Osteoblast (primary cell): Measurements from ENCODE around the gene WRAP73. TPM values are rescaled to one million over a fixed set of nuclear protein-coding genes. Genes with fewer than 3 reads are reported as not detected.

ENCODE experiments used
- DNase-seq: peaks from one replicate; pipeline ENCODE4 v3.0.0; 2011; ENCODE audit warnings: low spot score, mixed read lengths; ENCODE audit not compliant: insufficient read length; ENCODE audit errors: missing footprints
- H2AFZ ChIP-seq: 2 replicates; pipeline ENCODE4 v1.6.0; 2011; ENCODE audit warnings: mild to moderate bottlenecking, low read length
- H3K27ac ChIP-seq: 2 replicates; pipeline ENCODE4 v1.5.1; 2011; ENCODE audit warnings: mild to moderate bottlenecking, low read depth, low read length, moderate library complexity
- H3K27me3 ChIP-seq: 2 replicates; pipeline ENCODE4 v1.6.0; 2012; ENCODE audit warnings: mild to moderate bottlenecking, control low read depth, inconsistent platforms, low read length, moderate library complexity; ENCODE audit not compliant: insufficient read depth
- H3K36me3 ChIP-seq: 2 replicates; pipeline ENCODE4 v1.5.1; 2011; ENCODE audit warnings: mild to moderate bottlenecking, low read length, control low read depth, moderate library complexity; ENCODE audit not compliant: insufficient read depth
- H3K4me1 ChIP-seq: 2 replicates; pipeline ENCODE4 v1.5.1; 2011; ENCODE audit warnings: mild to moderate bottlenecking, low read length, control low read depth, moderate library complexity; ENCODE audit not compliant: insufficient read depth
- H3K4me2 ChIP-seq: 2 replicates; pipeline ENCODE4 v1.6.0; 2011; ENCODE audit warnings: mild to moderate bottlenecking, low read length; ENCODE audit not compliant: insufficient read depth
- H3K4me3 ChIP-seq: fragments of 200-600 bp; sonication (generic); 3 replicates; pipeline ENCODE4 v1.5.1; 2012; ENCODE audit warnings: mild to moderate bottlenecking, low read length, inconsistent platforms; ENCODE audit not compliant: insufficient read depth
- H3K79me2 ChIP-seq: 2 replicates; pipeline ENCODE4 v1.6.0; 2012; ENCODE audit warnings: mild to moderate bottlenecking, low read length, control low read depth, inconsistent platforms; ENCODE audit not compliant: insufficient read depth
- H3K9me3 ChIP-seq: 2 replicates; pipeline ENCODE4 v1.5.1; 2011; ENCODE audit warnings: low read depth, low read length, control low read depth
- H4K20me1 ChIP-seq: 2 replicates; pipeline ENCODE4 v1.6.0; 2012; ENCODE audit warnings: mild to moderate bottlenecking, low read length, control low read depth; ENCODE audit not compliant: insufficient read depth
- CTCF ChIP-seq: IDR thresholded peaks from 2 replicates; pipeline ENCODE4 v1.5.1; 2011; ENCODE audit warnings: mild to moderate bottlenecking, low read depth, low read length, moderate library complexity; ENCODE audit errors: extremely low read depth
- total RNA-seq: library from RNA; depleted of rRNA; stranded (reverse); fragments of >200 nt; gene quantifications from 2 replicates; pipeline ENCODE4 v1.2.3, GENCODE V29; 2012

WRAP73 gene
- total RNA-seq, 1 donor, result 9.8 TPM

GRCh38 chr1:3669421-3669821 is 19.5 kb upstream of the WRAP73 start:
- no peak overlapping the region for H2AFZ ChIP-seq
- H3K4me2 ChIP-seq, result no peak overlapping the region
- DNase-seq, result no peak
- no peak for TF ChIP-seq CTCF
- H3K4me1 ChIP-seq, result no peaks in the 10 kb centered on the region
- H3K27ac ChIP-seq, result no peak overlapping the region
- no peaks in the 10 kb centered on the region for H3K9me3 ChIP-seq
- no peaks in the 10 kb centered on the region for H3K27me3 ChIP-seq
- no peak overlapping the region for H3K4me3 ChIP-seq
- no peaks in the 10 kb centered on the region for H3K36me3 ChIP-seq
- no peaks in the 10 kb centered on the region for H3K79me2 ChIP-seq
- no peaks in the 10 kb centered on the region for H4K20me1 ChIP-seq

GRCh38 chr1:3668585-3669300 is 18.8 kb upstream of the WRAP73 start:
- Histone ChIP-seq H3K79me2 (no peaks in the 10 kb centered on the region), H2AFZ (no peak overlapping the region), H3K4me2 (no peak overlapping the region), H3K9me3 (no peaks in the 10 kb centered on the region), H3K4me3 (no peak overlapping the region), H3K27me3 (no peaks in the 10 kb centered on the region), H4K20me1 (no peaks in the 10 kb centered on the region), H3K4me1 (no peaks in the 10 kb centered on the region), H3K27ac (no peak overlapping the region), H3K36me3 (no peaks in the 10 kb centered on the region)
- no peak for DNase-seq
- TF ChIP-seq CTCF, result no peak

GRCh38 chr1:3668148-3668547 is 18.2 kb upstream of the WRAP73 start:
- Histone ChIP-seq H3K9me3 (no peaks in the 10 kb centered on the region), H3K27me3 (no peaks in the 10 kb centered on the region), H3K27ac (no peak overlapping the region), H3K79me2 (no peaks in the 10 kb centered on the region), H3K36me3 (no peaks in the 10 kb centered on the region), H4K20me1 (no peaks in the 10 kb centered on the region), H2AFZ (no peak overlapping the region), H3K4me3 (no peak overlapping the region), H3K4me1 (no peaks in the 10 kb centered on the region), H3K4me2 (no peak overlapping the region)
- DNase-seq, result no peak
- TF ChIP-seq CTCF, result no peak

GRCh38 chr1:3664700-3665375 is 14.9 kb upstream of the WRAP73 start:
- no peaks in the 10 kb centered on the region for H3K9me3 ChIP-seq
- DNase-seq, result no peak
- H3K79me2 ChIP-seq, result no peaks in the 10 kb centered on the region
- H3K36me3 ChIP-seq, result no peaks in the 10 kb centered on the region
- H3K27ac ChIP-seq, result no peak overlapping the region
- peaks cover 6% of the 10 kb centered on the region for H3K27me3 ChIP-seq
- no peaks in the 10 kb centered on the region for H3K4me1 ChIP-seq
- H2AFZ ChIP-seq, result no peak overlapping the region
- no peaks in the 10 kb centered on the region for H4K20me1 ChIP-seq
- no peak overlapping the region for H3K4me3 ChIP-seq
- no peak overlapping the region for H3K4me2 ChIP-seq
- TF ChIP-seq CTCF, result no peak
